ENCODE data around the gene EYS.

DNA sequence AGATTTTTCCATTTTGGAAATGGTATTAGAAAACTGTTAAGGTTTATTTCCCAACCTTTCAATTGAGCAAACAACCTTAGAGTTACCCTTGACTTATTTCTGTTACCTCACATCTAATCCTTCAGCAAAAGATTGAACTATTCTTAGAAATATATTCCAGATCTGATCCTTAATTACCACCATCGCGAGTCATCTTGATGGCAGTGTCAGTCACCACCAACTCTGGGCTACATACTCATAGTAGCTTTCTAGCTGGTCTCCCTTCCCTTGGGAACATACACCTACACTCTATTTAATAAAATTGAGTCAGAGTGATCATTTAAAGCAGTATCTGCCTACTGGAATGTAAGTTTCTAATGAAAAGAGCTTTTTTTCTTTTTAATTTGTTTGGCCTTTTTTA, 308.2 kb downstream of the EYS start:
- no peak for TF ChIP-seq POLR2A (IDR thresholded peaks at IDR 0.05)
- no peak for TF ChIP-seq EP300 (IDR thresholded peaks at IDR 0.05)
- TF ChIP-seq, protein P1, sequence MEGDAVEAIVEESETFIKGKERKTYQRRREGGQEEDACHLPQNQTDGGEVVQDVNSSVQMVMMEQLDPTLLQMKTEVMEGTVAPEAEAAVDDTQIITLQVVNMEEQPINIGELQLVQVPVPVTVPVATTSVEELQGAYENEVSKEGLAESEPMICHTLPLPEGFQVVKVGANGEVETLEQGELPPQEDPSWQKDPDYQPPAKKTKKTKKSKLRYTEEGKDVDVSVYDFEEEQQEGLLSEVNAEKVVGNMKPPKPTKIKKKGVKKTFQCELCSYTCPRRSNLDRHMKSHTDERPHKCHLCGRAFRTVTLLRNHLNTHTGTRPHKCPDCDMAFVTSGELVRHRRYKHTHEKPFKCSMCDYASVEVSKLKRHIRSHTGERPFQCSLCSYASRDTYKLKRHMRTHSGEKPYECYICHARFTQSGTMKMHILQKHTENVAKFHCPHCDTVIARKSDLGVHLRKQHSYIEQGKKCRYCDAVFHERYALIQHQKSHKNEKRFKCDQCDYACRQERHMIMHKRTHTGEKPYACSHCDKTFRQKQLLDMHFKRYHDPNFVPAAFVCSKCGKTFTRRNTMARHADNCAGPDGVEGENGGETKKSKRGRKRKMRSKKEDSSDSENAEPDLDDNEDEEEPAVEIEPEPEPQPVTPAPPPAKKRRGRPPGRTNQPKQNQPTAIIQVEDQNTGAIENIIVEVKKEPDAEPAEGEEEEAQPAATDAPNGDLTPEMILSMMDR (IDR thresholded peaks at IDR 0.05): no peak

Measured in stomach (tissue), 4 donors.